Osteocyte (in vitro differentiated cells): Measurements from ENCODE around the gene PDZD8. TPM values are rescaled to one million over a fixed set of nuclear protein-coding genes. Genes with fewer than 3 reads are reported as not detected.

Source experiments
- DNase-seq: peaks from one replicate; pipeline ENCODE4 v3.0.0; 2021; ENCODE audit warnings: mixed read lengths; ENCODE audit not compliant: unreplicated experiment; ENCODE audit errors: extremely low spot score
- H3K27ac Mint-ChIP-seq: one replicate; pipeline ENCODE4 v1.8.0; 2021; ENCODE audit warnings: mild to moderate bottlenecking, mixed read lengths; ENCODE audit not compliant: unreplicated experiment
- H3K27me3 Mint-ChIP-seq: one replicate; pipeline ENCODE4 v1.8.0; 2021; ENCODE audit warnings: mixed read lengths; ENCODE audit not compliant: unreplicated experiment
- H3K36me3 Mint-ChIP-seq: one replicate; pipeline ENCODE4 v1.8.0; 2021; ENCODE audit warnings: mixed read lengths; ENCODE audit not compliant: unreplicated experiment
- H3K4me1 Mint-ChIP-seq: one replicate; pipeline ENCODE4 v1.8.0; 2021; ENCODE audit warnings: mixed read lengths; ENCODE audit not compliant: unreplicated experiment
- H3K4me3 Mint-ChIP-seq: one replicate; pipeline ENCODE4 v1.8.0; 2021; ENCODE audit warnings: mild to moderate bottlenecking, moderate library complexity, mixed read lengths; ENCODE audit not compliant: unreplicated experiment
- H3K9me3 Mint-ChIP-seq: one replicate; pipeline ENCODE4 v1.8.0; 2021; ENCODE audit warnings: mixed read lengths; ENCODE audit not compliant: unreplicated experiment
- CTCF ChIP-seq: fragments of 200-600 bp; sonication (generic); IDR thresholded peaks from 2 replicates; pipeline ENCODE4 v1.5.0; 2021; ENCODE audit warnings: antibody characterized with exemption, mild to moderate bottlenecking, moderate library complexity
- total RNA-seq: library from RNA; stranded (reverse); gene quantifications from 2 replicates; pipeline ENCODE4 v1.2.1, GENCODE V29; 2021

PDZD8 gene
- total RNA-seq, 1 donor from 2014 or later, result 32.9 TPM

DNA sequence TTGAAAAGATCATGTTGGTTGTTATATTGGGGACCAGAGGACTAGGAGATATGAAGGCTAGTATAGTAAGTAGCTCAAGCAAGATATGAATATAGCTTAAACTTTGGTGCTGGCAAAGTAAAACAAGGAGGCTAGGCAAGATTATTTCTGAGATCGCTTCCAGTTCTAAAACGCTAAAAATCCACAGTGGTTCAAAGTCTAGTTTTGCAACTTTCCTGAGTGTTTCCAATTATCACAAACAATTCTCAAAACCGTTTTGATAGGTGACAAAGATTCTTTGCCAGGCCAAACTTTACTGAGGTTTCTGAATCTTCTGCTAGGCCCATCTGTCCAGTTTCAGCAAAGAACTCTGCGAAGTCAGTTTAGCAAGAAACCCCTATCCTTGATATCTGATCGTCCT is 35.3 kb downstream of the PDZD8 start:
- DNase-seq, result no peak
- Mint-ChIP-seq H3K36me3 (peaks cover 13% of the 10 kb centered on the region), H3K9me3 (peaks cover 4% of the 10 kb centered on the region), H3K27me3 (no peaks in the 10 kb centered on the region), H3K27ac (no peak overlapping the region), H3K4me3 (no peak overlapping the region), H3K4me1 (peaks cover 32% of the 10 kb centered on the region)
- TF ChIP-seq CTCF, result no peak

DNA sequence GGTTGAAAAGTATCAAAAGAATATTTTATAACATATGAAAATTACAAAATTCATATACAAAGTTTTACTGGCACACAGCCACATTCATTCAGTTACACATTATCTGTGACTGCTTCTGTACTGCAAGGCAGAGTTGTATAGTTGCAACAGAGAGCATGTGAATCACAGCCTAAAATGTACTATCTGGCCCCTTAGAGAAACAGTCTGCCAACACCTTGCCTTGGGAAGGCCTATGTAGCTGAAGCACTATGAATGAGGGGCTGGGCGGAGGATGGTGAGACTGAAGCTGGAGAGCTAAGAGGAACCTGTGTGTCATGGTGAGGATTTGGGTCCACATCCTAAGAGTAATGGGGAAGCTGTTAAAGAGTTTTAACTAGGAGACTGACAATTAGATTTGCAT is 35.7 kb downstream of the PDZD8 start:
- peaks cover 17% of the 10 kb centered on the region for H3K36me3 Mint-ChIP-seq
- H3K9me3 Mint-ChIP-seq, result peaks cover 8% of the 10 kb centered on the region
- no peak for DNase-seq
- H3K27me3 Mint-ChIP-seq, result no peaks in the 10 kb centered on the region
- no peak overlapping the region for H3K4me3 Mint-ChIP-seq
- no peak for TF ChIP-seq CTCF
- H3K4me1 Mint-ChIP-seq, result peaks cover 31% of the 10 kb centered on the region
- H3K27ac Mint-ChIP-seq, result no peak overlapping the region

DNA sequence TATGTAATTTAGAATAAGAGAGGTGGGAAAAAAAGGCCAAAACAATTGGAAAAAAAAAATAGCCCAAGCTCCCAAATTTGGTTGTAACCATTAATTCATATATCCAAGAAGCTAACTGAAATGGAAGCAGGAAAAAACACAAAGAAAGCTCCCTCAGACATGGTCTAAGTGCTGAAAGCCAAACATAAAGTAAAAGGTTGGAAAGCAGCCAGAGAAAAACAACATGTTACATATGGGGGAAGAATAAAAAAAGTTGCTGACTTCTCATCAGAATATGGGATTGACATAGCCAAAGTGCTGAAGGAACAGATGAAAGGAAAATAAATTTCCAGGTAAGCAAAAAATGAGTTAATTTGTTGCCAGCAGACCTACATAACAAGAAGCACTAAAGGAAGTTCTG is 40.3 kb downstream of the PDZD8 start:
- Mint-ChIP-seq H3K27ac (no peak overlapping the region), H3K27me3 (no peaks in the 10 kb centered on the region), H3K4me1 (peaks cover 27% of the 10 kb centered on the region), H3K36me3 (peaks cover 23% of the 10 kb centered on the region), H3K9me3 (peaks cover 14% of the 10 kb centered on the region), H3K4me3 (no peak overlapping the region)
- DNase-seq, result no peak
- no peak for TF ChIP-seq CTCF

GRCh38 chr10:117334066-117334465 is 41.2 kb downstream of the PDZD8 start:
- DNase-seq, result no peak
- Mint-ChIP-seq H3K4me1 (peaks cover 27% of the 10 kb centered on the region), H3K36me3 (peaks cover 25% of the 10 kb centered on the region), H3K9me3 (peaks cover 14% of the 10 kb centered on the region), H3K27ac (no peak overlapping the region), H3K27me3 (no peaks in the 10 kb centered on the region), H3K4me3 (no peak overlapping the region)
- TF ChIP-seq CTCF, result no peak

DNA sequence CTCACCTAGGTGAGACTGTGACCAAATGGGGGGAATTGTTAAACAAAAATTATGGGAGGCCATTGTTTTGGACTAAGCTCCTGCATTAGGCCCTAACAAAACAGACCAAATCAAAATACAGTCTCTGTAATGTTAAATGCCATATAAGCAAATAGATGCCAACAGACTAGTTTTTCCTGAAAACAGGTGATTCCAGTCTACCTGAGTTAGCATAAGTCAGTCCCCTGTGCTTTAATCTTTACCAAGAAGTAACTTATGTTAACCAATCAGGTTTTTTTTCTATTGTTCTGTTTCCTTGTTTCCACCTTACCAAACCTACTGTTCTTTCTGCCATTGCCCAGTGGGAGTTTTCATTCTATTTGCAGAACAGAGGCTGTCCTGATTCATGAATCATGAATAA is 48.0 kb downstream of the PDZD8 start:
- H3K9me3 Mint-ChIP-seq, result no peaks in the 10 kb centered on the region
- no peak for TF ChIP-seq CTCF
- peaks cover 18% of the 10 kb centered on the region for H3K4me1 Mint-ChIP-seq
- peaks cover 2% of the 10 kb centered on the region for H3K36me3 Mint-ChIP-seq
- no peak for DNase-seq
- H3K27ac Mint-ChIP-seq, result no peak overlapping the region
- no peak overlapping the region for H3K4me3 Mint-ChIP-seq
- H3K27me3 Mint-ChIP-seq, result no peaks in the 10 kb centered on the region
